ENCODE results near the gene MCM5.

GRCh38 chr22:35410663-35411034, 10.7 kb downstream of the MCM5 start:
- TF ChIP-seq REST (IDR thresholded peaks at IDR 0.05; ENCODE audit: low read depth) (no peak), CREB1 (IDR thresholded peaks at IDR 0.05; ENCODE audit: low read depth) (no peak), EP300 (IDR thresholded peaks at IDR 0.05; ENCODE audit: borderline replicate concordance) (no peak), NFIC (IDR thresholded peaks at IDR 0.05) (no peak), RAD21 (IDR thresholded peaks at IDR 0.05; ENCODE audit: low read depth) (no peak), CEBPB (IDR thresholded peaks at IDR 0.05) (no peak), ZBTB7A (IDR thresholded peaks at IDR 0.05; ENCODE audit: low read depth) (no peak), TAF1 (IDR thresholded peaks at IDR 0.05; ENCODE audit: low read depth) (no peak), USF1 (IDR thresholded peaks at IDR 0.05) (no peak), TCF12 (IDR thresholded peaks at IDR 0.05; ENCODE audit: low read depth) (no peak)
- TF ChIP-seq, protein P1, sequence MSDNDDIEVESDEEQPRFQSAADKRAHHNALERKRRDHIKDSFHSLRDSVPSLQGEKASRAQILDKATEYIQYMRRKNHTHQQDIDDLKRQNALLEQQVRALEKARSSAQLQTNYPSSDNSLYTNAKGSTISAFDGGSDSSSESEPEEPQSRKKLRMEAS (IDR thresholded peaks at IDR 0.05), result no peak

Measured in Ishikawa (cell line).